GM10266 (cell line): Measurements from ENCODE around the gene SRPRB.
A peak's percentile ranks its signal among the peaks of the same experiment; 100 is the strongest.

Experiments used
- DNase-seq: peaks from one replicate; pipeline ENCODE4 v3.0.0; 2012; ENCODE audit errors: extremely low spot score
- CTCF ChIP-seq: IDR thresholded peaks from 2 replicates; pipeline ENCODE4 v1.5.1; 2012; ENCODE audit warnings: mild to moderate bottlenecking, low read depth; ENCODE audit not compliant: control insufficient read depth, insufficient read depth; ENCODE audit errors: missing control alignments

Gene SRPRB

DNA sequence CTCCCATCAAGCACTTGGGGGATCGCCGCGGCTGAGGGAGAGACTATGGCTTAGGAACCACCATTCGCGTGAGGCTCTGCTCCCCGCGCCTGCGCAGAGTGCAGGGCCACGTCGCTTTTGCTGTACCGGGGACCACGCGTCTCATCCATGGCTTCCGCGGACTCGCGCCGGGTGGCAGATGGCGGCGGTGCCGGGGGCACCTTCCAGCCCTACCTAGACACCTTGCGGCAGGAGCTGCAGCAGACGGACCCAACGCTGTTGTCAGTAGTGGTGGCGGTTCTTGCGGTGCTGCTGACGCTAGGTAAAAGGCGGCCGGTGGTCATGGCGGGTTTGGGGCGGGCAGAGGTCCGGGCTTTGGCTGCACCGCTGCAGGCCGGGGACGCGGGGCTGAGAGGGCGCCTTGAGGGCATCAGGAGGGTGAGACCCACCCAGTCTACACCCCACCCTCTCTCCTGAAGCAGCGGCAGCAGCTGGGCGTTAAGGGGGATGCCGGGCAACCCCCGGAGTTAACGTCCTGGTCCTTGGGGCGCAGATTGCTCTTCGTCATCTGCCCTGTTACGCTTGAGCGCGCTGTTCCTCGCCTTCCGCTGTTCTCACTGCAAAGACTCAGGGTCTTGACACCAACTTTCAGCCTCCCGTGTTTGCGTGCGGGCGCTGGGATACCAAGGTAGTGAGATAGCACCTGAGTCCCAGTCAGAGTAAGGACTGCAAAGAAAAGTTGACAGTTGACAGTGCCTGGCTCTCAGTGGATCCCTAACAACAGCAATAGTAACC is at the start of gene SRPRB:
TSS of gene SRPRB (plus strand) at position 114 of the 774 bp plus-strand sequence. CDS start at position 148, 34 bp downstream.
- DNase-seq = peak; percentile 95
- TF ChIP-seq CTCF = no peak

- DNase-seq = no peak
- no peak for TF ChIP-seq CTCF
Measured at GRCh38 chr3:133756716-133757694, 48.6 kb upstream of the SRPRB start.

GRCh38 chr3:133757701-133758567 is 47.7 kb upstream of the SRPRB start:
- DNase-seq = no peak
- no peak for TF ChIP-seq CTCF

- no peak for TF ChIP-seq CTCF
- DNase-seq = no peak
Measured at GRCh38 chr3:133758568-133758928, 47.1 kb upstream of the SRPRB start.

GRCh38 chr3:133758964-133759739 is 46.5 kb upstream of the SRPRB start:
- no peak for DNase-seq
- TF ChIP-seq CTCF = no peak

DNA sequence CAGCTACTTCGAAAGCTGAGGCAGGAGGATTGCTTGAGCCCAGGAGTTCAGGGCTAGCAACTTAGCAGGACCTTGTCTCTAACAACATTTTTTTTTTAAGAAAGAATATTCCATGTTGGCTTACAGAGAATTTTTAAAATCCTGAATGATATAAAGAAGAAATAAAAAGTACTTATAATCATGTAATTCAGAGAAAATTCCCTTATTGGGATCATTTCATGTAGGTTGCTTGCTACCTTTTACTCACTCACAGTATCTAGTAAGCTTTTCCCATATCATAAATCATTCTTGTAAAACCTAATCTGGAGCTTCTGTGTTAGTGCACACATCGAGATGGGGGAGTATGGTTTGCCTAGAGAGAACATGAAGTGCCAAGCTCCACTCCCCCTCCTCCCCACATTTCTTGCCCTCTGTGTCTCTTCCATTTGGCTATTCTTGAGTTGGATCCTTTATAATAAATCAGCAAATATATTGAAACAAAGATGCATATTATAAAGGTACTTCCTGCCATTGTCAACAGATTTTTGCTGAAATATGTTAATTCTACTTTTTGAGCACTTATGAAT is 45.8 kb upstream of the SRPRB start:
- TF ChIP-seq CTCF = no peak
- DNase-seq = no peak
